Keratinocyte (primary cell): ENCODE measurements around the gene PKNOX2. TPM values are rescaled to one million over a fixed set of nuclear protein-coding genes. Genes with fewer than 3 reads are reported as not detected.

Experiments
- DNase-seq: peaks from one replicate; pipeline ENCODE4 v3.0.0-alpha.2; 2011; ENCODE audit warnings: low read depth, missing footprints, low spot score
- FAIRE-seq: peaks from 2 replicates; lab custom pipeline; 2011; peaks lifted over from hg19 to GRCh38; lab: Jason Lieb, UNC
- H2AFZ ChIP-seq: 2 replicates; pipeline ENCODE4 v1.6.0; 2012; ENCODE audit warnings: low read length, control low read depth, inconsistent platforms; ENCODE audit not compliant: control insufficient read depth
- H3K27ac ChIP-seq: 2 replicates; pipeline ENCODE4 v1.5.1; 2011; ENCODE audit warnings: low read length; ENCODE audit not compliant: control insufficient read depth, insufficient read depth
- H3K27me3 ChIP-seq: 3 replicates; pipeline ENCODE4 v1.6.0; 2011; ENCODE audit warnings: low read length; ENCODE audit not compliant: control insufficient read depth, insufficient read depth; ENCODE audit errors: extremely low read depth
- H3K36me3 ChIP-seq, 2 experiments: 2 replicates in 1 of 2; 3 replicates in 1 of 2; pipeline ENCODE4 v1.5.1; 2011; ENCODE audit warnings: low read length in 2 of 2, mild to moderate bottlenecking in 1 of 2; ENCODE audit not compliant: control insufficient read depth in 2 of 2, insufficient read depth in 2 of 2; ENCODE audit errors: extremely low read depth in 1 of 2
- H3K4me1 ChIP-seq: 3 replicates; pipeline ENCODE4 v1.5.1; 2011; ENCODE audit warnings: low read length; ENCODE audit not compliant: control insufficient read depth, insufficient read depth; ENCODE audit errors: extremely low read depth
- H3K4me2 ChIP-seq: 3 replicates; pipeline ENCODE4 v1.6.0; 2011; ENCODE audit warnings: low read depth, low read length; ENCODE audit not compliant: control insufficient read depth, insufficient read depth; ENCODE audit errors: extremely low read depth
- H3K4me3 ChIP-seq, 3 experiments: fragments of 200-600 bp in 1 of 3; sonication (generic) in 1 of 3; 2 replicates in 2 of 3; 3 replicates in 1 of 3; pipeline ENCODE4 v1.5.1; 2011 to 2016; ENCODE audit warnings: low read length in 3 of 3, mild to moderate bottlenecking in 3 of 3, control low read depth in 2 of 3, inconsistent platforms in 1 of 3, low read depth in 1 of 3, mixed read lengths in 1 of 3, mixed run types in 1 of 3, moderate library complexity in 1 of 3; ENCODE audit not compliant: control insufficient read depth in 2 of 3, insufficient read depth in 2 of 3; ENCODE audit errors: extremely low read depth in 1 of 3
- H3K79me2 ChIP-seq: 2 replicates; pipeline ENCODE4 v1.6.0; 2012; ENCODE audit warnings: low read length; ENCODE audit not compliant: control insufficient read depth, insufficient read depth
- H3K9ac ChIP-seq: 3 replicates; pipeline ENCODE4 v1.6.0; 2011; ENCODE audit warnings: low read length; ENCODE audit not compliant: control insufficient read depth, insufficient read depth; ENCODE audit errors: extremely low read depth
- H3K9me1 ChIP-seq: 3 replicates; pipeline ENCODE4 v1.6.0; 2011; ENCODE audit warnings: low read length; ENCODE audit not compliant: control insufficient read depth, insufficient read depth; ENCODE audit errors: extremely low read depth
- H3K9me3 ChIP-seq: 2 replicates; pipeline ENCODE4 v1.5.1; 2012; ENCODE audit warnings: low read depth, low read length; ENCODE audit not compliant: control insufficient read depth
- H4K20me1 ChIP-seq: 3 replicates; pipeline ENCODE4 v1.6.0; 2011; ENCODE audit warnings: low read length; ENCODE audit not compliant: control insufficient read depth, insufficient read depth; ENCODE audit errors: extremely low read depth
- EZH2 ChIP-seq: IDR thresholded peaks from one replicate; pipeline ENCODE4 v1.6.1; 2012; ENCODE audit warnings: inconsistent platforms, mild to moderate bottlenecking, low read length, moderate library complexity
- dilution Hi-C: fragments of 300-500 bp; cut with MboI; formaldehyde crosslinking; loops from one replicate; pipeline ENCODE4 v1.7.0; 2020; ENCODE audit warnings: low sequenced_read_pairs; ENCODE audit not compliant: extremely low pct_ligation_motif_present
- polyA plus RNA-seq, 5 experiments: library from polyadenylated mRNA; depleted of rRNA in 3 of 5; stranded (reverse) in 3 of 5; stranded (forward) in 1 of 5; unstranded in 1 of 5; fragments of >200 nt; gene quantifications; 1 replicate in 1 of 5; 2 replicates in 3 of 5; 3 replicates in 1 of 5; pipeline versions ENCODE4 v1.2.1 to v1.2.3, GENCODE V29; 2011 to 2012; ENCODE audit warnings: missing spikeins in 2 of 5, low read depth in 1 of 5, low replicate concordance in 1 of 5
- TF ChIP-seq, protein P1 (sequence below), 3 experiments: IDR thresholded peaks in 1 of 3; conservative IDR thresholded peaks in 1 of 3; optimal IDR thresholded peaks in 1 of 3; 2 replicates in 2 of 3; 3 replicates in 1 of 3; pipeline versions ENCODE3 to v1.5.1; 2011; ENCODE audit warnings: low read length in 3 of 3, mild to moderate bottlenecking in 3 of 3, moderate library complexity in 2 of 3, control low read depth in 1 of 3, inconsistent platforms in 1 of 3; ENCODE audit not compliant: insufficient read depth in 2 of 3; ENCODE audit errors: extremely low read depth in 1 of 3

Gene PKNOX2
- polyA plus RNA-seq, 1 donor (not counting 4 experiments of a cell fraction or from before 2014, with no cell fraction given), result 0.05 TPM

DNA sequence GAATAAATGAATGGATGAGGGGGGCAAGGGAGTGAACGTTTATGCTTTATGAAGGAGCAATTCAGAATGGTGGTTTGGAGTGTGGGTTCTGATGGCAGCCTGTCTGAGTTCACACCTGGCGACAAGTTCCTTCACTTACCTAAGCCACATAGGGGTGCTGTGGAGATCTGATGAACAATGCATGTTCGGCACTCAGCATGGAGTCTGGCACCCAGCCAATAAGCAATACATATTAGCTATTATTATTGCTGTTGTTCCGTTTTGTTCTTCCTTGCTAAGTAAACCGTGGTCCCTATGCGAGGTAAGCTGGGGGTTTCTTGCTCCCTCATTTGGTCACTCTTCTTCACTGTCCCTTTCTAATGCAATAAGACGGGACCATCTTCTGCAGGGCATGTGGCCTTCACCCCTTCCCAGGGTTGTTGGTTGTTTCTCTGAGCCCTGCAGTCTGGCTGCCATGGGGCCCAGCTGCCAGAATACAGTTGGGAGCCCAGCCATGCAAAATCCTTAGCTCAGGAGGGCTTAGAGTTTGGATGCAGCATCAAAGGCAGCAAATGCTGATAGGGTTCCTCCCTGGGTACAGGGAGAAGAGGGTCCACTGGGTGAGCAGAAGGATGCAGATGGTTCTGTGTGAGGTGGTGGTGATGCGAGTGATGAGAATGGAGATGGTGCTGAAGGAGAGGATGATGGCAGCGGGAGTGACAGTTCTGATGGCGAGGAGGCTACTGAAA, 6.4 kb upstream of the PKNOX2 start:
- Histone ChIP-seq H3K9ac (no peak overlapping the region), H3K36me3 (no peaks in the 10 kb centered on the region), H3K4me1 (no peaks in the 10 kb centered on the region), H4K20me1 (no peaks in the 10 kb centered on the region), H3K9me3 (no peaks in the 10 kb centered on the region), H3K9me1 (no peaks in the 10 kb centered on the region), H3K27me3 (peaks cover 7% of the 10 kb centered on the region), H3K4me2 (no peak overlapping the region), H3K79me2 (no peaks in the 10 kb centered on the region), H3K4me3 (no peak overlapping the region), H3K27ac (no peak overlapping the region), H2AFZ (no peak overlapping the region)
- dilution Hi-C loops, result no loop called here
- no peak for TF ChIP-seq EZH2
- TF ChIP-seq, protein P1, sequence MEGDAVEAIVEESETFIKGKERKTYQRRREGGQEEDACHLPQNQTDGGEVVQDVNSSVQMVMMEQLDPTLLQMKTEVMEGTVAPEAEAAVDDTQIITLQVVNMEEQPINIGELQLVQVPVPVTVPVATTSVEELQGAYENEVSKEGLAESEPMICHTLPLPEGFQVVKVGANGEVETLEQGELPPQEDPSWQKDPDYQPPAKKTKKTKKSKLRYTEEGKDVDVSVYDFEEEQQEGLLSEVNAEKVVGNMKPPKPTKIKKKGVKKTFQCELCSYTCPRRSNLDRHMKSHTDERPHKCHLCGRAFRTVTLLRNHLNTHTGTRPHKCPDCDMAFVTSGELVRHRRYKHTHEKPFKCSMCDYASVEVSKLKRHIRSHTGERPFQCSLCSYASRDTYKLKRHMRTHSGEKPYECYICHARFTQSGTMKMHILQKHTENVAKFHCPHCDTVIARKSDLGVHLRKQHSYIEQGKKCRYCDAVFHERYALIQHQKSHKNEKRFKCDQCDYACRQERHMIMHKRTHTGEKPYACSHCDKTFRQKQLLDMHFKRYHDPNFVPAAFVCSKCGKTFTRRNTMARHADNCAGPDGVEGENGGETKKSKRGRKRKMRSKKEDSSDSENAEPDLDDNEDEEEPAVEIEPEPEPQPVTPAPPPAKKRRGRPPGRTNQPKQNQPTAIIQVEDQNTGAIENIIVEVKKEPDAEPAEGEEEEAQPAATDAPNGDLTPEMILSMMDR (optimal IDR thresholded peaks at IDR 0.05 in 1 of 3, IDR thresholded peaks at IDR 0.05 in 1 of 3, conservative IDR thresholded peaks at IDR 0.05 in 1 of 3; ENCODE audit: extremely low read depth in 1 of 3, insufficient read depth in 2 of 3, low read length in 3 of 3), result no peak
- FAIRE-seq, result no peak
- DNase-seq, result no peak

- no peaks in the 10 kb centered on the region for H4K20me1 ChIP-seq
- no peaks in the 10 kb centered on the region for H3K9me1 ChIP-seq
- no peaks in the 10 kb centered on the region for H3K79me2 ChIP-seq
- no peak for TF ChIP-seq EZH2
- TF ChIP-seq, protein P1 (optimal IDR thresholded peaks at IDR 0.05 in 1 of 3, IDR thresholded peaks at IDR 0.05 in 1 of 3, conservative IDR thresholded peaks at IDR 0.05 in 1 of 3; ENCODE audit: extremely low read depth in 1 of 3, insufficient read depth in 2 of 3, low read length in 3 of 3), result no peak
- DNase-seq (no peak), FAIRE-seq (no peak)
- peaks cover 3% of the 10 kb centered on the region for H3K4me1 ChIP-seq
- no peak overlapping the region for H3K27ac ChIP-seq
- dilution Hi-C loops, result no loop called here
- H2AFZ ChIP-seq, result no peak overlapping the region
- no peak overlapping the region for H3K9ac ChIP-seq
- no peak overlapping the region for H3K4me2 ChIP-seq
- no peaks in the 10 kb centered on the region for H3K36me3 ChIP-seq
- H3K4me3 ChIP-seq, result no peak overlapping the region
- no peaks in the 10 kb centered on the region for H3K9me3 ChIP-seq
- H3K27me3 ChIP-seq, result peaks cover 26% of the 10 kb centered on the region
Measured at GRCh38 chr11:125162743-125163142, 1.8 kb upstream of the PKNOX2 start.
